ENCODE data around the gene MFSD12.

MFSD12 gene

DNA sequence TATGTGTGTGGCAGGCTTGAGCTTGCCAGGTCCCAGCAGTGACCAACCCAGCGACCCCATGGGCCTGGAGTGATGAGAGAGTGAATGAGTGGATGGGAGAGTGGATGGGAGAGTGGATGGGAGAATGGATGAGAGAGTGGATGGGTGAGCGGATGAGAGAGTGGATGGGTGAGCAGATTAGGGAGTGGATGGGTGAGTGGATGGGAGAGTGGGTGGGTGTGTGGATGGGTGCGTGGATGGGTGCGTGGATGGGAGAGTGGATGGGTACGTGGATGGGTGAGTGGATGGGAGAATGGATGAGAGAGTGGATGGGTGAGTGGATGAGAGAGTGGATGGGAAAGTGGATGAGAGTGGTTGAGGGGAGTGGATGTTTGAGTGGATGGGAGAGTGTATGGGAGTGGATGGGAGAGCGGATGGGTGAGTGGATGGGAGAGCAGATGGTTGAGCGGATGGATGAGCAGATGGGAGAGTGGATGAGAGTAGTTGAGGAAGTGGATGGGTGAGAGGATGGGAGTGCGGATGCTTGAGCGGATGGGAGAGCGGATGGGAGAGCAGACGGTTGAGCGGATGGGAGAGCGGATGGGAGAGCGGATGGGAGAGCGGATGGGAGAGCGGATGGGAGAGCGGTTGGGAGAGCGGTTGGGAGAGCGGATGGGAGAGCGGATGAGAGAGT lies 28.7 kb downstream of the MFSD12 start:
- no peak for ATAC-seq

GRCh38 chr19:3528080-3528479 lies 29.3 kb downstream of the MFSD12 start:
- no peak for ATAC-seq
- no peak for TF ChIP-seq SNAI2 (CRISPR knock-in tag; IDR thresholded peaks at IDR 0.05)
- TF ChIP-seq ZNF565 (CRISPR knock-in tag; conservative IDR thresholded peaks at IDR 0.05; ENCODE audit: low read depth): no peak
- no peak for TF ChIP-seq BACH2 (CRISPR knock-in tag; IDR thresholded peaks at IDR 0.05; ENCODE audit: borderline replicate concordance)
- no peak for TF ChIP-seq GLIS3 (CRISPR knock-in tag; IDR thresholded peaks at IDR 0.05)
- no peak for TF ChIP-seq ZC3H10 (CRISPR knock-in tag; IDR thresholded peaks at IDR 0.05)
- TF ChIP-seq PPARA (CRISPR knock-in tag; IDR thresholded peaks at IDR 0.05; ENCODE audit: borderline replicate concordance): no peak
- no peak for TF ChIP-seq CSRNP3 (CRISPR knock-in tag; IDR thresholded peaks at IDR 0.05)
- no peak for TF ChIP-seq ZNF70 (CRISPR knock-in tag; IDR thresholded peaks at IDR 0.05)
- no peak for TF ChIP-seq TSHZ2 (CRISPR knock-in tag; IDR thresholded peaks at IDR 0.05)
- TF ChIP-seq OSR1 (CRISPR knock-in tag; IDR thresholded peaks at IDR 0.05): no peak
- TF ChIP-seq ZNF8 (CRISPR knock-in tag; IDR thresholded peaks at IDR 0.05): no peak

More for the DNA sequence above, 28.7 kb downstream of the MFSD12 start:
- no peak for TF ChIP-seq CSDC2 (CRISPR knock-in tag; IDR thresholded peaks at IDR 0.05)
- TF ChIP-seq TCF4 (CRISPR knock-in tag; IDR thresholded peaks at IDR 0.05; ENCODE audit: borderline replicate concordance): no peak
- no peak for TF ChIP-seq ZFP3 (CRISPR knock-in tag; IDR thresholded peaks at IDR 0.05)
- TF ChIP-seq ESRRG (CRISPR knock-in tag; IDR thresholded peaks at IDR 0.05): no peak
- TF ChIP-seq RARB (CRISPR knock-in tag; IDR thresholded peaks at IDR 0.05): no peak
- TF ChIP-seq POU6F1 (CRISPR knock-in tag; IDR thresholded peaks at IDR 0.05; ENCODE audit: borderline replicate concordance, low read depth): no peak
- TF ChIP-seq ISL1 (CRISPR knock-in tag; IDR thresholded peaks at IDR 0.05): no peak
- TF ChIP-seq ZNF565 (CRISPR knock-in tag; conservative IDR thresholded peaks at IDR 0.05; ENCODE audit: low read depth): no peak
- no peak for TF ChIP-seq CSRNP3 (CRISPR knock-in tag; IDR thresholded peaks at IDR 0.05)
- no peak for TF ChIP-seq PPARA (CRISPR knock-in tag; IDR thresholded peaks at IDR 0.05; ENCODE audit: borderline replicate concordance)
- no peak for TF ChIP-seq ZFP30 (CRISPR knock-in tag; IDR thresholded peaks at IDR 0.05)
- no peak for TF ChIP-seq ZNF8 (CRISPR knock-in tag; IDR thresholded peaks at IDR 0.05)
- no peak for TF ChIP-seq PATZ1 (CRISPR knock-in tag; IDR thresholded peaks at IDR 0.05; ENCODE audit: borderline replicate concordance)
- TF ChIP-seq, protein P1, sequence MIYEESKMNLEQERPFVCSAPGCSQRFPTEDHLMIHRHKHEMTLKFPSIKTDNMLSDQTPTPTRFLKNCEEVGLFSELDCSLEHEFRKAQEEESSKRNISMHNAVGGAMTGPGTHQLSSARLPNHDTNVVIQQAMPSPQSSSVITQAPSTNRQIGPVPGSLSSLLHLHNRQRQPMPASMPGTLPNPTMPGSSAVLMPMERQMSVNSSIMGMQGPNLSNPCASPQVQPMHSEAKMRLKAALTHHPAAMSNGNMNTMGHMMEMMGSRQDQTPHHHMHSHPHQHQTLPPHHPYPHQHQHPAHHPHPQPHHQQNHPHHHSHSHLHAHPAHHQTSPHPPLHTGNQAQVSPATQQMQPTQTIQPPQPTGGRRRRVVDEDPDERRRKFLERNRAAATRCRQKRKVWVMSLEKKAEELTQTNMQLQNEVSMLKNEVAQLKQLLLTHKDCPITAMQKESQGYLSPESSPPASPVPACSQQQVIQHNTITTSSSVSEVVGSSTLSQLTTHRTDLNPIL (CRISPR knock-in tag; IDR thresholded peaks at IDR 0.05; ENCODE audit: low read depth): no peak
- no peak for TF ChIP-seq ARNTL (CRISPR knock-in tag; IDR thresholded peaks at IDR 0.05; ENCODE audit: borderline replicate concordance, low read depth)
- TF ChIP-seq ZNF70 (CRISPR knock-in tag; IDR thresholded peaks at IDR 0.05): no peak
- no peak for TF ChIP-seq SNAI2 (CRISPR knock-in tag; IDR thresholded peaks at IDR 0.05)
- no peak for TF ChIP-seq ZC3H10 (CRISPR knock-in tag; IDR thresholded peaks at IDR 0.05)
- no peak for TF ChIP-seq TOX (CRISPR knock-in tag; IDR thresholded peaks at IDR 0.05; ENCODE audit: borderline replicate concordance)
- no peak for TF ChIP-seq OSR1 (CRISPR knock-in tag; IDR thresholded peaks at IDR 0.05)

Measured in SK-N-SH treated with all-trans-retinoic acid at 6 μM for 48 hours (cell line).